ENCODE measurements around the gene KLRC1.
"Not testable (repeated sequence)": the region's sequence is repeated elsewhere in the genome, so short reads cannot be mapped to it uniquely, and the experiment has no call there.

GRCh38 chr12:10441144-10441543 lies 12.0 kb downstream of the KLRC1 start:
- not testable (repeated sequence) for TF ChIP-seq POLR2A (IDR thresholded peaks at IDR 0.05; ENCODE audit: low read depth, low read length); CTCF (IDR thresholded peaks at IDR 0.05; ENCODE audit: extremely low read depth in 1 of 2, insufficient read depth in 1 of 2, low read depth in 1 of 2, low read length in 2 of 2); MAX (IDR thresholded peaks at IDR 0.05; ENCODE audit: insufficient read depth, insufficient read length); EZH2 (IDR thresholded peaks at IDR 0.05; ENCODE audit: borderline replicate concordance, low read depth, low read length, severe bottlenecking); POLR2AphosphoS5 (IDR thresholded peaks at IDR 0.05; ENCODE audit: insufficient read depth, low read depth, low read length); JUN (IDR thresholded peaks at IDR 0.05; ENCODE audit: borderline replicate concordance, insufficient read depth, insufficient read length, low read depth); GATA2 (IDR thresholded peaks at IDR 0.05; ENCODE audit: insufficient read depth, insufficient read length, low read depth, low read length); FOS (IDR thresholded peaks at IDR 0.05; ENCODE audit: borderline replicate concordance, insufficient read depth, low read length)

All from endothelial cell of umbilical vein (primary cell).